Measurements from ENCODE around the gene PKP4. TPM values are rescaled to one million over a fixed set of nuclear protein-coding genes. Genes with fewer than 3 reads are reported as not detected.

Gene PKP4
- polyA plus RNA-seq, 1 donor from 2014 or later = 24.2 TPM

DNA sequence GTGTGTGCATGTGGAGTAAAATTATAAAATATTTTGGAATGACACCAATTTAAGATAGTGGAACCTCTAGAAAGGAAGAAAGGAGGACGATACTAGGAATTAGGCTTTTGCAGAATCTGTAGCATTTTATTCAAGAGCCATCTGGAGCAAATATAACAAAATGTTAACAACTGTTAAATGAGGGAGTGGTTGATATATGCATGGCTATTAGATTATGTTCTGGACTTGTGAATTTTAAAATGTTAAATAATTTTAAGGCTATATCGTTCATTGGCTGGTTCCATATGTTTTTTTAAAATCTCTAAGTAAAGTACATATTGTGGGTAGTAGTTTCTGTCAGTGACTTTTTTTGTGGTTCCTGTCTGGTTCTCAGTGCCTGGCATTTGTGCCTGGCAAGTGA lies 123.2 kb downstream of the PKP4 start:
- Histone ChIP-seq H3K9me3 (ENCODE audit: low read length) (no peaks in the 10 kb centered on the region), H3K27me3 (ENCODE audit: insufficient read depth, low read depth, low read length) (no peaks in the 10 kb centered on the region)

DNA sequence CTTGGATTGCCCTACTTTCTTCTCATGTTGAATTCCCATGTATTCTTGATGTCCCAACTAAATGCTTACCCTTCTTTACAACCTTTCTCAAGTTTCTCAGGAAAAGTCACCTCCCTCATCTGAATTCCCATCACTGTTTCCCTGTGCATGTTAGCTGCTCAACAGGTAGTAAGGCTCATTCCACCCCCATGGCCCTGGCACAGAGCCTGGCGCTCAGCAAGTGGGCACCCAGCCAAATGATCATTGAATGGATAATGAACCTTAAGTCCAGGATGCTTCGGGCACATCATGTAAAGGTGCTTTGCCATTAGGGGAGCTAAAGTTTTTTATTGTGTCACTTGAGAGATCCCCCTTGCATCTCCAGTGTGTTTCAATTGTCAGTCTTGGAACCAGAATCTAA lies 124.0 kb downstream of the PKP4 start:
- no peaks in the 10 kb centered on the region for H3K9me3 ChIP-seq (ENCODE audit: low read length)
- H3K4me3 ChIP-seq (ENCODE audit: low read length) = no peak overlapping the region
- no peaks in the 10 kb centered on the region for H4K20me1 ChIP-seq (ENCODE audit: insufficient read depth)
- no peaks in the 10 kb centered on the region for H3F3A ChIP-seq (ENCODE audit: insufficient read depth, low read length, poor library complexity, severe bottlenecking)
- no peak overlapping the region for H3K9ac ChIP-seq (ENCODE audit: low read length)
- no peak overlapping the region for H2AFZ ChIP-seq (ENCODE audit: low read depth, low read length)
- H3K27me3 ChIP-seq (ENCODE audit: insufficient read depth, low read depth, low read length) = no peaks in the 10 kb centered on the region
- TF ChIP-seq EP300 (conservative IDR thresholded peaks at IDR 0.05; ENCODE audit: poor library complexity, severe bottlenecking) = no peak
- no peak overlapping the region for H3K4me2 ChIP-seq (ENCODE audit: low read length)
- H3K9me2 ChIP-seq (ENCODE audit: insufficient read depth, low read length) = no peaks in the 10 kb centered on the region
- no peaks in the 10 kb centered on the region for H3K79me2 ChIP-seq (replicated peaks; ENCODE audit: insufficient read depth, low read length)
- no peaks in the 10 kb centered on the region for H3K36me3 ChIP-seq (ENCODE audit: insufficient read depth, low read length)
- H3K27ac ChIP-seq (ENCODE audit: low read length) = no peak overlapping the region

More for the DNA sequence above, 123.2 kb downstream of the PKP4 start:
- Histone ChIP-seq H3K4me3 (ENCODE audit: low read length) (no peak overlapping the region), H3K4me2 (ENCODE audit: low read length) (no peak overlapping the region), H3K27ac (ENCODE audit: low read length) (no peak overlapping the region), H2AFZ (ENCODE audit: low read depth, low read length) (no peak overlapping the region), H3K9ac (ENCODE audit: low read length) (no peak overlapping the region), H3K9me2 (ENCODE audit: insufficient read depth, low read length) (no peaks in the 10 kb centered on the region), H3F3A (ENCODE audit: insufficient read depth, low read length, poor library complexity, severe bottlenecking) (no peaks in the 10 kb centered on the region), H3K79me2 (replicated peaks; ENCODE audit: insufficient read depth, low read length) (no peaks in the 10 kb centered on the region), H3K36me3 (ENCODE audit: insufficient read depth, low read length) (no peaks in the 10 kb centered on the region), H4K20me1 (ENCODE audit: insufficient read depth) (no peaks in the 10 kb centered on the region)
- TF ChIP-seq SMC3 (conservative IDR thresholded peaks at IDR 0.05; ENCODE audit: poor library complexity) = no peak
- TF ChIP-seq MXI1 (conservative IDR thresholded peaks at IDR 0.05; ENCODE audit: poor library complexity, severe bottlenecking) = no peak
- TF ChIP-seq EZH2 (IDR thresholded peaks at IDR 0.05; ENCODE audit: borderline replicate concordance, insufficient read depth, low read length, poor library complexity, severe bottlenecking) = no peak
- no peak for TF ChIP-seq TAF1 (IDR thresholded peaks at IDR 0.05; ENCODE audit: low read depth)
- TF ChIP-seq, protein P1, sequence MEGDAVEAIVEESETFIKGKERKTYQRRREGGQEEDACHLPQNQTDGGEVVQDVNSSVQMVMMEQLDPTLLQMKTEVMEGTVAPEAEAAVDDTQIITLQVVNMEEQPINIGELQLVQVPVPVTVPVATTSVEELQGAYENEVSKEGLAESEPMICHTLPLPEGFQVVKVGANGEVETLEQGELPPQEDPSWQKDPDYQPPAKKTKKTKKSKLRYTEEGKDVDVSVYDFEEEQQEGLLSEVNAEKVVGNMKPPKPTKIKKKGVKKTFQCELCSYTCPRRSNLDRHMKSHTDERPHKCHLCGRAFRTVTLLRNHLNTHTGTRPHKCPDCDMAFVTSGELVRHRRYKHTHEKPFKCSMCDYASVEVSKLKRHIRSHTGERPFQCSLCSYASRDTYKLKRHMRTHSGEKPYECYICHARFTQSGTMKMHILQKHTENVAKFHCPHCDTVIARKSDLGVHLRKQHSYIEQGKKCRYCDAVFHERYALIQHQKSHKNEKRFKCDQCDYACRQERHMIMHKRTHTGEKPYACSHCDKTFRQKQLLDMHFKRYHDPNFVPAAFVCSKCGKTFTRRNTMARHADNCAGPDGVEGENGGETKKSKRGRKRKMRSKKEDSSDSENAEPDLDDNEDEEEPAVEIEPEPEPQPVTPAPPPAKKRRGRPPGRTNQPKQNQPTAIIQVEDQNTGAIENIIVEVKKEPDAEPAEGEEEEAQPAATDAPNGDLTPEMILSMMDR (IDR thresholded peaks at IDR 0.05; ENCODE audit: poor library complexity, severe bottlenecking) = no peak

DNA sequence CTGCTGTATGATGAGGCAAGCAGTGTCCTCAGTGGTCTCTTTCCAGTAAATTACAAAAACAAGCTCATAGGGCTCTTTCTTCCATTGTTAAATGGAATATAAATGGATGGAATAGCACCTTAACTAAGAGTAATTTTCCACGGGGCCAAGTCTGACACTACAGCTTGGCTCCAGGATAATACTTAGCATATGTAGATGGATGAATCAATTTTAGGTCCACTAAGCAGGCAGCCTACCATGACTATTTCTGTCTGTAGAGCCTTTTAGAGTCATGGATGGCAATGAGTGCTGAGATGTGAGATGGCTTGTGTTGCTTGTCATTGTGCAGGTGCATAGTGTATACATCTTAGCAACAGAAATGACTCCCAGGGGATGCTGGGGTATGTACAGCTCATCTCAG lies 125.9 kb downstream of the PKP4 start:
- H3K79me2 ChIP-seq (replicated peaks; ENCODE audit: insufficient read depth, low read length) = no peaks in the 10 kb centered on the region
- no peaks in the 10 kb centered on the region for H3F3A ChIP-seq (ENCODE audit: insufficient read depth, low read length, poor library complexity, severe bottlenecking)
- no peaks in the 10 kb centered on the region for H4K20me1 ChIP-seq (ENCODE audit: insufficient read depth)
- no peaks in the 10 kb centered on the region for H3K9me2 ChIP-seq (ENCODE audit: insufficient read depth, low read length)
- H3K4me2 ChIP-seq (ENCODE audit: low read length) = no peak overlapping the region
- no peaks in the 10 kb centered on the region for H3K27me3 ChIP-seq (ENCODE audit: insufficient read depth, low read depth, low read length)
- no peaks in the 10 kb centered on the region for H3K9me3 ChIP-seq (ENCODE audit: low read length)
- TF ChIP-seq RAD21 (conservative IDR thresholded peaks at IDR 0.05) (no peak), MXI1 (conservative IDR thresholded peaks at IDR 0.05; ENCODE audit: poor library complexity, severe bottlenecking) (no peak), EZH2 (IDR thresholded peaks at IDR 0.05; ENCODE audit: borderline replicate concordance, insufficient read depth, low read length, poor library complexity, severe bottlenecking) (no peak), TAF1 (IDR thresholded peaks at IDR 0.05; ENCODE audit: low read depth) (no peak)
- TF ChIP-seq, protein P2, sequence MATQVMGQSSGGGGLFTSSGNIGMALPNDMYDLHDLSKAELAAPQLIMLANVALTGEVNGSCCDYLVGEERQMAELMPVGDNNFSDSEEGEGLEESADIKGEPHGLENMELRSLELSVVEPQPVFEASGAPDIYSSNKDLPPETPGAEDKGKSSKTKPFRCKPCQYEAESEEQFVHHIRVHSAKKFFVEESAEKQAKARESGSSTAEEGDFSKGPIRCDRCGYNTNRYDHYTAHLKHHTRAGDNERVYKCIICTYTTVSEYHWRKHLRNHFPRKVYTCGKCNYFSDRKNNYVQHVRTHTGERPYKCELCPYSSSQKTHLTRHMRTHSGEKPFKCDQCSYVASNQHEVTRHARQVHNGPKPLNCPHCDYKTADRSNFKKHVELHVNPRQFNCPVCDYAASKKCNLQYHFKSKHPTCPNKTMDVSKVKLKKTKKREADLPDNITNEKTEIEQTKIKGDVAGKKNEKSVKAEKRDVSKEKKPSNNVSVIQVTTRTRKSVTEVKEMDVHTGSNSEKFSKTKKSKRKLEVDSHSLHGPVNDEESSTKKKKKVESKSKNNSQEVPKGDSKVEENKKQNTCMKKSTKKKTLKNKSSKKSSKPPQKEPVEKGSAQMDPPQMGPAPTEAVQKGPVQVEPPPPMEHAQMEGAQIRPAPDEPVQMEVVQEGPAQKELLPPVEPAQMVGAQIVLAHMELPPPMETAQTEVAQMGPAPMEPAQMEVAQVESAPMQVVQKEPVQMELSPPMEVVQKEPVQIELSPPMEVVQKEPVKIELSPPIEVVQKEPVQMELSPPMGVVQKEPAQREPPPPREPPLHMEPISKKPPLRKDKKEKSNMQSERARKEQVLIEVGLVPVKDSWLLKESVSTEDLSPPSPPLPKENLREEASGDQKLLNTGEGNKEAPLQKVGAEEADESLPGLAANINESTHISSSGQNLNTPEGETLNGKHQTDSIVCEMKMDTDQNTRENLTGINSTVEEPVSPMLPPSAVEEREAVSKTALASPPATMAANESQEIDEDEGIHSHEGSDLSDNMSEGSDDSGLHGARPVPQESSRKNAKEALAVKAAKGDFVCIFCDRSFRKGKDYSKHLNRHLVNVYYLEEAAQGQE (IDR thresholded peaks at IDR 0.05; ENCODE audit: borderline replicate concordance) = no peak
- no peak overlapping the region for H3K27ac ChIP-seq (ENCODE audit: low read length)
- no peak overlapping the region for H3K9ac ChIP-seq (ENCODE audit: low read length)
- no peak overlapping the region for H2AFZ ChIP-seq (ENCODE audit: low read depth, low read length)
- no peaks in the 10 kb centered on the region for H3K36me3 ChIP-seq (ENCODE audit: insufficient read depth, low read length)
- H3K4me3 ChIP-seq (ENCODE audit: low read length) = no peak overlapping the region
